GM06990 (cell line): ENCODE data around the gene PCDH17.

Source experiments
- DNase-seq: peaks from one replicate; pipeline ENCODE4 v3.0.0-alpha.2; 2011; ENCODE audit not compliant: insufficient read length; ENCODE audit errors: extremely low read depth
- H3K27me3 ChIP-seq: replicated peaks from 2 replicates; pipeline ENCODE4 v1.6.0; 2011; ENCODE audit warnings: low read length; ENCODE audit not compliant: control insufficient read depth, insufficient read depth
- H3K36me3 ChIP-seq: 2 replicates; pipeline ENCODE4 v1.5.1; 2011; ENCODE audit warnings: low read length; ENCODE audit not compliant: control insufficient read depth, insufficient read depth
- H3K4me3 ChIP-seq: replicated peaks from 2 replicates; pipeline ENCODE4 v1.5.1; 2011; ENCODE audit warnings: low read depth, mild to moderate bottlenecking, control low read depth, low read length
- CTCF ChIP-seq: IDR thresholded peaks from 2 replicates; pipeline ENCODE4 v1.5.1; 2011; ENCODE audit warnings: low read length, control low read depth, mild to moderate bottlenecking, inconsistent platforms; ENCODE audit not compliant: insufficient read depth, poor library complexity, severe bottlenecking

The PCDH17 gene

GRCh38 chr13:57724486-57725272 is 93.1 kb downstream of the PCDH17 start:
- DNase-seq: no peak
- Histone ChIP-seq H3K27me3 (no peaks in the 10 kb centered on the region), H3K4me3 (no peak overlapping the region), H3K36me3 (no peaks in the 10 kb centered on the region)
- no peak for TF ChIP-seq CTCF

GRCh38 chr13:57725480-57725879 is 93.9 kb downstream of the PCDH17 start:
- no peaks in the 10 kb centered on the region for H3K27me3 ChIP-seq
- TF ChIP-seq CTCF: no peak
- no peak for DNase-seq
- H3K36me3 ChIP-seq: no peaks in the 10 kb centered on the region
- H3K4me3 ChIP-seq: no peak overlapping the region

DNA sequence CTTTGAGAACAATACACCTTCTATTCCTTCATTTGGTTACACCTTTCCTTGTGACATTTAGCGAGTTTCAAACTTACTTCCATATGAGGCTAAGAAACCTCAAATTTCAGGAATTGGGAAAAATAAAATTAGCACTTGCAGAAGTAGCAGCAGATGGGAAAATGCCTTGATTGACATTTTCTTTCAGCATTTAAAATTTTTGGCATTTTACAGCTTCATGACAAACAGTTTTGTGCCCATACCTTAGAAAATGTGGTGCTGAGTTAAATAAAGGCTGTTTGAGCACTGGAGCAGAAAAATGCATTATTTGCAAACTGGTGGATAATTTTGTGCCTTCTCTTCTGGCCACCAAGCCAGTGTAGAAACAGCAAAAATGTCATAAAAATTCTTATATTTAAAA is 95.4 kb downstream of the PCDH17 start:
- TF ChIP-seq CTCF: no peak
- no peak for DNase-seq
- Histone ChIP-seq H3K36me3 (no peaks in the 10 kb centered on the region), H3K4me3 (no peak overlapping the region), H3K27me3 (no peaks in the 10 kb centered on the region)

DNA sequence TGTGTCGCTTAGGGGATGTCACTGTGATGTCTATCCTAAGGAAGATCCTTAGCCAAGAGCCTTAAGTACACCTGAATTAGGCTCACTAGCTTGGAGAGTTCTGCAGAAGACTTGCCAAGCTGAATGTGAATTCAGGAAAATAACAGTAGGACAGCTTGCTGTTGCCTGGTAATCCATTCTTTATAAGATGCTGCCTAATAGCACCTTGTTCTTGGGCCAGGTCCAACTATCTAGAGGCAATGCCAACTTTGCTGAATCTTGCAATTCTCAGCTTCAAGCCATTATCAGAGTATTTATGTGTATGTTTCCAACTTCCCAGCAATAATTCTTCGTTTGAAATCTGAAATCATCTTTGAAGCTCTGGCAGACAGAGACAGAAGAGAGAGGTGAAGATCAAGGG is 102.8 kb downstream of the PCDH17 start:
- no peak overlapping the region for H3K4me3 ChIP-seq
- no peaks in the 10 kb centered on the region for H3K36me3 ChIP-seq
- no peak for TF ChIP-seq CTCF
- DNase-seq: no peak
- no peaks in the 10 kb centered on the region for H3K27me3 ChIP-seq

- no peaks in the 10 kb centered on the region for H3K36me3 ChIP-seq
- H3K4me3 ChIP-seq: no peak overlapping the region
- TF ChIP-seq CTCF: no peak
- DNase-seq: no peak
- H3K27me3 ChIP-seq: no peaks in the 10 kb centered on the region
Measured at GRCh38 chr13:57739089-57739488, 107.5 kb downstream of the PCDH17 start.
